ENCODE results near the gene SOD1. TPM values are rescaled to one million over a fixed set of nuclear protein-coding genes. Genes with fewer than 3 reads are reported as not detected.

Gene SOD1
- total and polyA plus RNA-seq, 2 of the 13 experiments (the other 11 are each of a cell fraction or from before 2014, with no cell fraction given) = 317 to 537 TPM

- no peak for TF ChIP-seq ZNF687 (CRISPR knock-in tag; IDR thresholded peaks at IDR 0.05)
- TF ChIP-seq SMAD3 (CRISPR knock-in tag; IDR thresholded peaks at IDR 0.05) = no peak
- TF ChIP-seq SRF (IDR thresholded peaks at IDR 0.05; ENCODE audit: low read depth, low read length) = no peak
- TF ChIP-seq ZNF333 (CRISPR knock-in tag; IDR thresholded peaks at IDR 0.05; ENCODE audit: borderline replicate concordance) = no peak
- TF ChIP-seq TEAD2 (CRISPR knock-in tag; IDR thresholded peaks at IDR 0.05) = no peak
- no peak for TF ChIP-seq ZNF431 (CRISPR knock-in tag; IDR thresholded peaks at IDR 0.05; ENCODE audit: borderline replicate concordance, low read depth)
- TF ChIP-seq ZNF296 (CRISPR knock-in tag; conservative IDR thresholded peaks at IDR 0.05) = no peak
- TF ChIP-seq TAF1 (CRISPR knock-in tag; IDR thresholded peaks at IDR 0.05) = no peak
- no peak for TF ChIP-seq CC2D1A (CRISPR knock-in tag; IDR thresholded peaks at IDR 0.05)
- no peak for TF ChIP-seq HCFC1 (IDR thresholded peaks at IDR 0.05; ENCODE audit: low read depth, low read length)
Observed at GRCh38 chr21:31616216-31616615, 43.3 kb upstream of the SOD1 start (continued).
